Measurements from ENCODE around the gene BCAT1.
"Not testable (repeated sequence)": the region's sequence is repeated elsewhere in the genome, so short reads cannot be mapped to it uniquely, and the experiment has no call there.

Gene BCAT1

GRCh38 chr12:24898606-24899005, 50.3 kb downstream of the BCAT1 start:
- DNase-seq = no peak

GRCh38 chr12:24898185-24898584, 50.7 kb downstream of the BCAT1 start:
- no peak for DNase-seq

GRCh38 chr12:24896171-24896570, 52.7 kb downstream of the BCAT1 start:
- DNase-seq = no peak

GRCh38 chr12:24895612-24896011, 53.3 kb downstream of the BCAT1 start:
- DNase-seq = no peak

GRCh38 chr12:24894879-24895278, 54.0 kb downstream of the BCAT1 start:
- DNase-seq = no peak

- no peak for DNase-seq
Observed at GRCh38 chr12:24890048-24890803, 58.7 kb downstream of the BCAT1 start.

GRCh38 chr12:24889411-24889810, 59.5 kb downstream of the BCAT1 start:
- DNase-seq = no peak

- DNase-seq = no peak
Observed at GRCh38 chr12:24888813-24889212, 60.1 kb downstream of the BCAT1 start.

- DNase-seq = no peak
Observed at GRCh38 chr12:24884911-24885310, 64.0 kb downstream of the BCAT1 start.

- no peak for DNase-seq
Observed at GRCh38 chr12:24881724-24882371, 67.1 kb downstream of the BCAT1 start.

- DNase-seq = no peak
Observed at GRCh38 chr12:24881227-24881626, 67.7 kb downstream of the BCAT1 start.

GRCh38 chr12:24880732-24881131, 68.2 kb downstream of the BCAT1 start:
- DNase-seq = no peak

- no peak for DNase-seq
Observed at GRCh38 chr12:24879644-24880043, 69.3 kb downstream of the BCAT1 start.

GRCh38 chr12:24875014-24875413, 73.9 kb downstream of the BCAT1 start:
- no peak for DNase-seq

- DNase-seq = no peak
Observed at GRCh38 chr12:24872211-24872610, 76.7 kb downstream of the BCAT1 start.

- not testable (repeated sequence) for DNase-seq
Observed at GRCh38 chr12:24866139-24866538, 82.8 kb downstream of the BCAT1 start.

- DNase-seq = no peak
Observed at GRCh38 chr12:24864796-24865125, 84.1 kb downstream of the BCAT1 start.

GRCh38 chr12:24861766-24862540, 86.9 kb downstream of the BCAT1 start:
- DNase-seq = no peak

- DNase-seq = no peak
Observed at GRCh38 chr12:24860546-24860945, 88.4 kb downstream of the BCAT1 start.

GRCh38 chr12:24856541-24856940, 92.4 kb downstream of the BCAT1 start:
- no peak for DNase-seq

GRCh38 chr12:24854908-24855307, 94.0 kb downstream of the BCAT1 start:
- no peak for DNase-seq

- DNase-seq = no peak
Observed at GRCh38 chr12:24854017-24854416, 94.9 kb downstream of the BCAT1 start.

- DNase-seq = no peak
Observed at GRCh38 chr12:24853588-24853987, 95.3 kb downstream of the BCAT1 start.

GRCh38 chr12:24853094-24853493, 95.8 kb downstream of the BCAT1 start:
- no peak for DNase-seq

Data from NCI-H1417 treated with DMSO at 0.1 percent for 48 hours (cell line).